CD4-positive, alpha-beta T cell treated with Interleukin-1 beta for 1 hour (primary cell): ENCODE results near the gene INPP5K.
"Not testable (repeated sequence)": the region's sequence is repeated elsewhere in the genome, so short reads cannot be mapped to it uniquely, and the experiment has no call there.

Source experiments
- DNase-seq, 2 donors: peaks; one replicate each; pipeline ENCODE4 v3.0.0-alpha.2; 2020 to 2022

Gene INPP5K

DNA sequence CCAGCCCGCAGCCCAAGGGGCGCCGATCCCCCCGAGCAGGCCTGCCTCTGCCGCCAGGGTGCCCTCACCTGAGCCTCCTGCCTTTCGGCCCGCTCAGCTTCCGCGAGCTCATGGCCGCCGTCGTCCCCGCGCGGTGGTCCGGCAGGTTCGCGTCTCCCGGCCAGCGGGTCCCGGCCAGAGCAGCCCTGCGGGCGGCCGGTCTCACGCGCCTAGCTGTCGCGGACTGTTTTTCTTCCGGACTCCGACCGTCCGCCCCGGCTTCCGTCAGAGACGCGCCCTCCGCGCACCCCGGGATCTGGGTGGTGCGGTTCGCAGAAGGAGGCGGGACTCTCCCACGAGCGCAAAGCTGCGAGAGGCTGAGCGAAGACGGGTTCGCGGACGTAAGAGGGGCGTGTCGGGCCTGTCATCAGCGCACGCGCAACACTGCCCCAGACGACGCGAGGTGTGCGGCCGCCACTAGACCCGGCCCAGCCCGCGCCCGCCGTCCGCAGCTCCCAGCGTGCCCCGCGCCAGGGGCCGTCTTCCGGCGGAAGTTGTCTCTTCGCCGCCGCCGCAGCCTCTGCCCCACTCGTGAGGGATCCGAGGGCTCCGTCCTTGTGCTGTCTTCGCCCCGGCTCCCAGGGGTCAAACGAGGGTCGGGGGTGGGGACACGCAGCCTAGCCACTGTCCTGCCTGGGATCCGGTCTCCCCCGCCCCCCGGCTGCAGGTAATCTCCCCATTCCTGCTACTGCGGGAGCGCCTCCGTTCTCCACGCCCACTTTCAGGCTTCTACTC is at the start of gene INPP5K:
TSS of gene INPP5K (minus strand) at position 225 of the 774 bp plus-strand sequence. CDS start at position 112, 113 bp downstream.
- DNase-seq, result peak; percentile 98 to 99

DNA sequence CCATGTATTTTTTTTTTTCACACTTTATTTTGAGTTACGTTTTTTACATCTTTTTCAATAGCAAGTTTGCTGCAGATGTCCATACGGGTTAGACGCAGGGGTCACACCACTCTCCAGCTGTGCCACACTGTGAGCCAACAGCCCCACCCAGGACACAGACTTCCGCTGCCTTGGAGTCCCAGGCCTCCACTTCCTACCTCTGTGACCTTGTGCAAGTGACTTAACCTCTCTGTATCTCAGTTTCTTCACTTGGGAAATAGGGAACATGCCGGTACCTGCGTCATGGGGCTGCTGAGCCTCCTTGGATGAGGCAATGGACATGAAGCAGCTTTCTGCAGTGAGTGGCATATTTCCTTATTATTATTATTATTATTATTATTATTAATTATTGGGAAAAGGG is 49.5 kb upstream of the INPP5K start:
- DNase-seq, result no peak

DNA sequence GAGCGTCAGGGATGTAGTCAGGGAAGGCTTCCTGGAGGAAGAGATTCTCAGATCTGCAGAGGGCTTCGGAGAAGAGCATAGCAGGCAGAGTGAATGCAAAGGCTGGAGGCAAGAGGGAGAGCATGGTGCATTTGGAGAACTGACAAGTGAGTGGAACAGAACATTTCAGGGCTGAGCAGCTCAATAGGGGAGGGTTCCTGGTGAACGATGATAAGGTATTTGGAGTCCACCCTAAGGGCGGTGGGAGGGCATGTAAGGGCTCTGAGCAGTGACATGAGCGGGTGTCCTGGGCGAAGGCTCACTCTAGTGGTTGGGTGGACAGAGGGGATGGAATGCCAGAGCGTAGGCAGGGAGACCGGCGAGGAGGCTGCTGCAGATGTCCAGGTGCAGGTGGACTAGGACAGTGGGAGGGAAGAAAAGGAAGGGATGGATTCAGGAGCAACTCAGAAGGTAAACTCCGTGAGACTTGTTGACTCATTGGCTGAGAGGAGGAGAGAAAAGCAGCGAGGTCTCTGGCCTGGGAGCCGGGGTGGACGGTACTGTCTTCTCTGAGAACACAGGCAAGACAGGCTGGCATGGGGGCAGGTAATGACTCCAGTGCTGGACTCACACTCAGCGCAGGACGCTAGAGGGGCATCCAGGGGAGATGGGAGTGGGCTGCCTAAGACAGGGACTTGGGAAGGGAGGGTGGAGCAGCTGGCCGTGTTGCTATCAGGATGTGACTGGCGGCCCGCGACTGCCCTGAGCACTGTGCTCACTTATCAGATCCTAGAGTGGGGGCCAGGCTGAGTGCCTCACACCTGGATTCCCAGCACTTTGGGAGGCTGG is 47.6 kb upstream of the INPP5K start:
- no peak for DNase-seq

DNA sequence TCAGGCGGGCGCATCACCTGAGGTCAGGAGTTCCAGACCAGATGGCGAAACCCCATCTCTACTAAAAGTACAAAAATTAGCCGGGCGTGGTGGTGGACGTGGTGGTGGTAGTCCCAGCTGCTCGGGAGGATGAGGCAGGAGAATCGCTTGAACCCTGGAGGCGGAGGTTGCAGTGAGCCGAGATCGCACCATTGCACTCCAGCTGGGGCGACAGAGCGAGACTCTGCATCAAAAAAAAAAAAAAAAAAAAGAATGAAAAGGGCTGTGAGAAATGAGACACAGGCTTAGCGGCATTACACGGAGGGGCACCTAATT is 47.0 kb upstream of the INPP5K start:
- DNase-seq, result not testable (repeated sequence)

DNA sequence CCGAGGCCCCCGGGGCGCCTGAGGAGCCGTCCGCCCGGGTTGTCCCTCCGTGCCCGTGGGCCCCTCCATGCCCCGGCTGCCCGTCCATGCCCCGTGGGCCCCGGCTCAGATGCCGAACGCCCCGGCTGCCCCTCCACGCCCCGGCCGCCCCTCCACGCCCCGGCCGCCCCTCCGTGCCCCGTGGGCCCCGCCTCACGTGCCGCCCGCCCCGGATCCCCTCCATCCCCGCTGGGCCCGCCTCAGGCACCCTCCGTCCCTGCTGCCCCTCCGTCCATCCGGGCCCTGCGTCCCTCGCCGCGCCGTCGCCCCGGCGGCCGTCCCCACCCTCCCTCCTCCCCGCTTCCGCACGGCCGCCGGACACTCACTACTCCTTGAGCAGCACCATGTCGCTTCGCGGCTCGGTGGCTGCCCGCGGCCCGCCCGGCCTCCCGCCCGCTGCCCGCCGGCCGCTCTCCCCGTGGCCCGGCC is 45.8 kb upstream of the INPP5K start:
- no peak for DNase-seq

DNA sequence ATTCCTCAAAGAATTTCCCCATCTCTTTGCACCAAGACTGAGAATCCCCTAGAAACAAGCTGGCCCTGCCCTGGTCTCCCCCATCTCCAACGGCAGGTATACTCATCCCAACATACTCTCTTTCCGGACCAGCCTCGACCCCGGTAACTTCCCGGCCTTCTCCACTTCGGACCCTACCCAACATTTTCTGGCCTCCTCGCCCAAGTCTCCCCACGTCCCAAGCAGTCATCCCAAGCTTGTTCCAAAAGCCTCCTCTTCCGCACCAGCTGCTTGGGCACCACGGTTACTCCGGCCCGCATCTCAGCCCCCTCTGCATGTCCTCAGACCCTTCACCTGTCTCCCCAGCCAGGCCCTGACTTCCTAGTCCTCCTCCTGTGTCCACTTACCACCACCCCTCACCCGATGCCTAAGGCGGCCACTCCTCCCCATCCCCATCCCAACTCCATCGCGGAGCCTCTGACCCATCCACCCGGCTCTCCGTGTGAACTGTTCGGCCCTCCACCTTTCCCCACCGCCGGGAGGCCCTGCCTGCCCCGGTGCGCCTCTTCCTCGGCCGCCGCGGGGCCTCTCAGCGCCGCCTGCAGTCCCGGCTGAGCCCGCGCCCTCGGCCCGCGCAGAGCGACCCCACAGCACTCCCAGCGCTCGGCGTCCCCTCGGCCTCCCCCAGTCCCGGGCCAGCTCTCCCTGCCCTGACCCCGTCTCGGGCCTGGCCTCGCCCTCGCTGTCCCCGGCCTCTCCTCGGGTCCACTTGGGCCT is 45.2 kb upstream of the INPP5K start:
- peak in 1 of 2 donors; percentile 33 for DNase-seq

DNA sequence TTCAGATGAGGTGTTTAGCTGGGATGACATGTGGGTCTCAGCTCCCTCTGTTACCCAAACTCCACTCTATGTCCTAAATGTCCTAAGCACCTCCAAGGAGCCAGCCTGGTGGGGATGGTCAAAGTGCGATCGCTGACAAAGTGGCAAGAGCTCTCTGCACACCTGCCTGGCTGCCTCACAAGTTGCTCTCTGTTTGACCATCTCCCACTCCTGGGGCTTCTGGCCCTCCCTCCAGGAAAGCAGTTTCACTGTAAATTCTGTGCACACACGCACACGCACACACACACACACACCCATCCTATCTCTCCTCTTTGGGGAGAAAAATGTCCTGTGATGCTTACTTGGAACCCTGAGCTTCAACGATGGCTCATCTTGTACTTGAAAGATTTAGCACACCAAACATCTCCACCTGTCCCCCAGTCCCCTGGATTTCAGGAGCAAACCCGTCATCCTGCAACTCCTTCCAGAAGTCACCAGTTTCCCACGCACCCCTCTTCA is 44.5 kb upstream of the INPP5K start:
- no peak for DNase-seq

DNA sequence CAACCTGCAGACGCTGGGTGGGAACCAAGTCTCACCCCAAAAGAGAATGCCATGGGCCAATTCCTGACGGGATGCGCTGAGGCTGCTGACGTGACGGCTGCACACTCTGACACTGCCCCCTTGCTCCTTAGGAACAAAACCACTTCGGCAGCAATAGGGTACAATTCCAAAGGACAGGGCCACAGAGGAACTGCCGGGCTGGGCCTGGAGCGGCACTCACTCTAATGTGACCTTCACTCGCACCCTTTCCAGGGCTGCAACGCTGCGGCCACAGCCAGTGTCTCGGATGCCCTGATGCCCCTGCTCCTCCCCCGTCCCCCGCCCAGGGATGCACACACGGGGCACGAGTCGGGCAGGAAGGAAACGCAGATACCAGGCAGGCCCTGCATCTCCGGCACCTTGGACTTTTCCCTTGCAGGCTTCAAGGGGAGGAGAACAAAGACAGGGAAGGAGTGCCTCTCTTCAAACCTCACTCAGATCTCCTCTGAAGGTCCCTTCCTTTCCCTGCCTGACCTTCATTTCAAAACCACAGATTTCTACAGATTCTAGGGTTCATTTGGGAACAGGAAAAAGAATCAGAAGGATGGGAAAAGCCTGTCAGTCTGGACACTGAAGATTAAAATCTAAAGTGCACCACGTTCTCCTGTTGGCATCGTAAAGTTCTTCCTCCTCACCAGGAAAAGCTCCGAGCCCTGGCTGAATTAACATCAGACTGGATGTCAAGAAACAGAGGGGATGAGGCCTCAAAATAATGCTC is 43.9 kb upstream of the INPP5K start:
- no peak for DNase-seq

DNA sequence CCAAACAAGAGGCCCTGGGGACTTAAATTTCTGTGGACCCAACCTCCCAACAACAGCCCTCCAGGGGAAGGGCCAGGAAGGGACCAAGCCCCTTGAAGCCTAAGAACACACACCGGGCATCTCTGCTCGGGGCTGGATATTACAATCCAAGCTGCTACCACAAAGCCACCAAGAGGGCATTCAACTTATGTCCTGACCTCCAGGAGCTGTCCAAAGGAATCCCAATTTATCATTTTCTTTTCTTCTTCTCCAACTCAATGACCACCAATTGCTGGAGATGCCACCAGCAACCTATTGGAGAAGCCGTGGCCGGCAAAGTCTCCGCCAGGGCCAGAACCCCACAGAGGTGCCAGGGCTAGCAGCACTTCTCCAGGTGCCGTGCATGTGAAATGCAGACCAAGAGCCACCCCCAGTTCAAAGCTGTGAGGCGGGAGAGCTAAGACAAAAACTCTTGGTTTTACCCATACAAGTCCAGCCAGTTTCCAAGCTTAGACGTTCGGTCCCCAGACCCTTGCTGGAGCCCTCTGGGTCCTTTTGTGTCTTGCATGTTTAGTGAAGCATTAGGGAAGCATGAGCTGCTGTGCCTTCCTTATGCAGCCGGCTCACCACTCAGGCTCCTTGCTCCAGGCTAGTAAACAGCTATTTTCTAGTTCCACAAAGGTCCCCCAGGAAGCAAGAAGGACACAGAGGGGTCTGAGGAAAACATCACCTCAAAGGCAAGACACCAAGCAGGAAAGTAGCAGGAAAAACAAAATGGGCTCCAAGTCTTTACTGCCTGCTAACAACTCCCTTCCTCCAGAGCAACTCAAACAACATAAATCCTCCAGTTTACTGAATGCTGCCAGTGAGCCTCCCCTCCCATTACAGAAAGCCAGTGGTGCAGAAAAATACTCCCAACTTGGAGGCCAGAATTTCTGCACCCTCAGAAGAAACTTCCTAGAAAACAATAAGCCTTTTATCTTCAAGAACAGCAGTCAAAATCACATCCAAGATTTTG is 42.9 kb upstream of the INPP5K start:
- no peak for DNase-seq

DNA sequence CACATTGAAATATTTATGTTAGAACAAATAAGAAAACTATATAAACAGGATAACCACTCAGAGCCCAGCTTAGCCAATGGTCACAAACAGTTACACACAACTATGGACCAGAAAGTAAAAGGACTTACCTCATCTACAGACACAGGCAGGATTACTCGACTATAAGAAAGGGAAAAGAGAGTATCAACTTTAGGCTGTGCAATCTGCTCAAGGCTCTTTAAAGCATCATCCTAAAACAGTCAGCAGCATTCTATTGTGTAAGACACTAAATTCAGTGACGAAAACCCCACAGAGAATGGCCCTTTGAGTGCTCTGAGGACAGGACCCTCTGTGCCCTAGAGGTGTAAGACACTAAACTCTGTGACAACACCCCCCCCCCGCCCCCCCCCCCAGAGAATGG is 42.0 kb upstream of the INPP5K start:
- DNase-seq, result no peak

DNA sequence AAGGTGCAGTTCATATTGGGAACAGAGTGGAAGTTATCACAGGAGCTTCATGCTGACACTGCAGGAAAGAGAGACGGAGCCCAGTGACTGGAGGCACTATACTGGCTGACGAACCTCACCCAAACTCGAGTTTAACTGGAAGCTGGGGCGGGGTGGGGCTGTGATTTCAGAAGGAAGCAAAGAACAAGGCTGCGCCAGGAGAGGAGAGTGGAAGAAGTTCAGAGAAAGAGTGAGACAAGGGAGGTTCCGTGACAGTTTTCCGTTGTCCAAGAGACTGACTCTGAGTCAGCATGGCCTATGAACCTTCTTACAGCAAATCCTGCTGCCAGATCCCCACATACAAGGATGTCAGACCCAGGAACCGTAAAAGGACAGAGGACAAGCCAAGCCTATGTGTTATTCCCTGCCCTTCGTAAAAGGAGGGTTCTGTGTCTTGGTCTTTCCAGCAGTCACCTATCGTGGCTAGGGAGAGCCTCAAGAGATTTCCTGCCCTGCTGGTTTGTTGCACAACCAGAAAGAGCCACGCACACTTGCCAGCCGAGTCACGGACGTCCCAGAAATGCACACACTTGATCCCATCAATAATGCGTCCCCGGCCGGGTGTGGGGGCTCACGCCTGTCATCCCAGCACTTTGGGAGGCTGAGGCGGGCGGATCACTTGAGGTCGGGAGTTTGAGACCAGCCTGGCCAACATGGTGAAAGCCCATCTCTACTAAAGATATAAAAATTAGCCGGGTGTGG is 41.1 kb upstream of the INPP5K start:
- DNase-seq, result no peak

DNA sequence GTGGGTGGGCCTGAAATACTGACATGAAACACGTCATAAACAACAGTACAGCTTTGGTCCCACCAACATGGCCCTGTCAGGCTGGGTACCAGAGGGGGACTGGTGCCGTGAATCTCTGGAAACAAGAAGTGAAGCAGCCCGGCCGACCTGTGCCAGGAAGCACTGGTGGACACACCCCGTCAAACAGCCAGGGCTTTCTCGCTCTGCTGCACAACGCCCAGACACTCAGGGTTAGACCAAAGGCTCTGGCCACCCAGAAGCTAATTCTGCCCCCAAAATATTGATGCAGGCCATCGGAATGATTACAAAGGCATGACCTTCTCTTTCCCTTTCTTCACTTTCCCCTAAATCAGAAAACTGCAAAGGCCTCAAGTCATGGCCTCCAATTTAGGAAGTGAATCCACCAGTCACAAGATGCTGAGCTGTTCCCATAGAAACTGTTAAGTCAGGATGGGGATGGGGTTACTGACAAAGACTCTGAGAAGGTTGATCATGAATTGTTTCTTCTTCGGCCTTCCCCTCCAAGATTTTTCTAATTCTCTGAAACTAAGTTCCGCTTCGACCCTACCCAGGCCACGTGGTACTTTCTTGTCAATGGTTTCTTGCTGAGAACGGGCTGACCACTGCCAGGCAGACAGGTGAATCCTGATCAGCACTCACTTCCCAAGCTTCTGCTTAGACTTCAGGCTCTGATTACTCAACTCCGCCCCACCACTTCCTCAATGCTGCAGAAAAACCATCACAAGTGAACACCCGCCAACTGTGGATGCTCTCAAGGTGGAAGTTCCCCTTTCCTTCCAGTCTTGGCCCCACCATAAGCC is 39.4 kb upstream of the INPP5K start:
- peak in 1 of 2 donors; percentile 61 for DNase-seq

DNA sequence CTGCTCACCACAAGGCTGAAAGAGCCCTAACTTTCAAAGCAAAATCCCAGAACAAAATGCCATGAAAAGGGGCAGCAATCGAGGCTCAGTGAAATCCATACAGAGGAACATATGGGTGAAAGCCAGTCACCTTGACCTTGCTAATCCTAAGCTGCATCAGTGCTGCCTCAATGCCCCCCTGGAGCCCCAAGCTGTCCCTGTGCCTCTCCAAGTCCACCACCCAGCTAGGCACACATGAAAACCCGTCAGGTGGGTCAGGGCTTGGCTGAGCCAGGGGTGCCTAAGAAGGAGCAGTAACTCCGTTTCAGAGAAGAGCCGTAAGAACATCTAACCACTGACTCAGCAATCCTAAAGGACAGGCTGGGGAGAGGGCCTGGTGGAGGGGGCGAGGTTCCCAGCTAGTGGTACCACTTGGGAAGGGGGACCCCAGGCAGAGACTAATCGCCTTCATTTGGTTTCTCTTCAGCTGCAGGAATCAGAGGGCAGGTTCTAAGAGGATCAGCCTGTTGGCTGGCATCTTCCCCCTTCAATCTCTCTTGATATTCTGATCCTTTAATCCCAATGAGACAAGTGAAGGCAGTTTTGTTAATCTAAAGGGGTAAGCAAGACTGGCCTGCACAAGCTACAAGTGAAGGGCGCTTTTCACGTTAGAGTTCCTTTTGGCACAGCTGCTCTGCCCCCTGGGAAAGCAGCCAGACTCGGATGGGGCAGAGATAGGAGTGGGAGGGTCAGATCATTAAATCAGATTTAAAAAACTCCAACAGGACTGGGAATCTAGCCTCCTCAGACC is 38.5 kb upstream of the INPP5K start:
- DNase-seq, result no peak

DNA sequence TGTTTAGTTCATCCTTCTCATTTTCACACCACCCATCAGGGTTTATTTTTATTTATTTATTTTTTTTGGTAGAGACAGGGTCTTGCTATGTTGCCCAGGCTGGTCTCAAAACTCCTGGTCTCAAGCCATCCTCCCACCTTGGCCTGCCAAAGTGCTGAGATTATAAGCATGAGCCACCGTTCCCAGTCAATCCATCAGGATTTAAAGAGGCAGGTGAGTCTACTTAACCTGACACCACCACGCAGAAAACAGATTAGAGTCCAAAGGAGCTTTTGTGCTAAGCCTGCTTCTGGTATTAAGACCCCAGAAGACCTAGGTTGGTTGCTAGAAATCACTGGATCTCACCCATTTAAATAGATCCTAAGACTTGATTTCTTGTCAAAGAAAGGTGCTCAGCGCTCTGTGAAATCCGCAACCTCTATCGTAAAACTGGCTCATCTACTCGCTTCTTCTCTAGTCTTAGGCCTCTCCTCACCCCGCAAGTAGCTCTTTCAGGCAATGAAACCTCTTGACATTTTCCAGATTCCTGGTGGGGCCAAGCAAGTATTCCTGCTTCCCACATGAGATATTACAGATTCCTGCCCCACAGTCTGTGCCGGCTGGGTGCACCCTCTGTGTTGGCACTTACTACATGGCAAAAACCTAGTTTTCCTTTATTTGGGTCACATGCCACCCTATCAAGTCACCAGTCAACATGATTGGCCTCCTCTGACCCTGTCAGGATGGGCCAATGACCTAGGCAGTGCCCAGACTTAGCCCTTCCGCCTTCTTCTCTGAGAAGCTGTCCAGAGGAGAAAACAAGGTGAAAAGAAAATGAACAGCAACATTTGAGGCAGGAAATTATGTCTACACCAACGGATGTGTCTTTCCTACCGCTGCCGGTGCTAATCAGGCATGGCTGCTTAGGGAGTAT is 37.2 kb upstream of the INPP5K start:
- DNase-seq, result no peak

DNA sequence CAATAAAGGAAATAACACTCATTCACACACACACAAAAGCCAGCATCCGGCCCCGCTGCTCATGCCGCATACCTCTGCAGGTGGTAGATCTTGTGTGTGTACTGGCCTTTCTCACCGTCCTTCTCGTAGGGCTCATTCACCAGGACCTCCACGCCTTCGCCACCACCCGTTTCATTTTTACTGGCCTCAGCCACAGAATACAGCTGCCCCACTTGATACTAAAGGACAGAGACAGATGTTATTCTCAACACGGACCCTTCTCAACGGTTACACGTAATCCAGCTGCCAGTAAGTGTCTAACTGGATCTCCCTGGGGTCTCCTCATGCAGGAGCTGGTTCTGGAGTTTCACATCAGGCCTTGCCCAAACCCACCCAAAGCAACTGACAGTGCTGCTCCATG is 36.5 kb upstream of the INPP5K start:
- no peak for DNase-seq

DNA sequence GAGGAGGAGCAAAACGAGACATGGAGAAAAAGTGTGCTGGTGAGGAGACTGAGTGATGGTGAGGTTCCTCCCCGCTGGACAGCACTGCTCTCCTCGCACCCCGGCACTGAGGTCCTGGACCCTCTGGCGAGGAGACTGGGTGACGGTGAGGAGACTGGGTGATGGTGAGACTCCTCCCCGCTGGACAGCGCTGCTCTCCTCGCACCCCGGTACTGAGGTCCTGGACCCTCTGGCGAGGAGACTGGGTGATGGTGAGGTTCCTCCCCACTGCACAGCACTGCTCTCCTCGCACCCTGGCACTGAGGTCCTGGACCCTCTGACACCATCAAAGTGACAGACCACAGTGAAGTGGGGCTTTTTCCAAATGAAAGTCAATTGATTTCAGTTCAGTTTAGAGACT is 35.3 kb upstream of the INPP5K start:
- DNase-seq, result no peak

DNA sequence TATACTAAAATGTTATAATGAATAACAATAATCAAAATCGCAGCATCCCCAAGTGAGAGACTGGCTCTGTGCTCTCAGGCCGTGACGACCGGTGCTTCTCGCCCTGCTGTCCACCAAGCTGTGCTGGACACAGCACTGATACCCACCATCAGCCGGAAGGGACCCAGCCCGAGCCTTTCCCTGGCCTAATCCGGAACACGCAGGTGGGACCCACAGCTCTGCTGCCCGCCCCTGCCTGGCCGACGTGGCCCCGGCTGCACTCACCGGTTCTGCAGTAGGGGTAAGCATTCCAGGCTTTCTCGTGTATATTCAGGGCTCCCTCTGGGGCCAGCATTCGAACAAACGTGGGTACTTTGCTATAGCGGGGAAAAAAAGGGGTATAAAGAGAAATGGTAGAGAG is 31.6 kb upstream of the INPP5K start:
- DNase-seq, result no peak
